Measurements from ENCODE around the gene MOB1A.
"Not testable (repeated sequence)": the region's sequence is repeated elsewhere in the genome, so short reads cannot be mapped to it uniquely, and the experiment has no call there.

Gene MOB1A

GRCh38 chr2:74123955-74124354 is 54.7 kb downstream of the MOB1A start:
- not testable (repeated sequence) for H3K4me3 ChIP-seq (ENCODE audit: extremely low read depth, insufficient read depth, low read length, poor library complexity, severe bottlenecking); H3K27ac ChIP-seq (ENCODE audit: low read depth, low read length, severe bottlenecking); H3K4me1 ChIP-seq (ENCODE audit: control insufficient read depth, insufficient read depth, low read length, poor library complexity, severe bottlenecking); H3K36me3 ChIP-seq (ENCODE audit: control insufficient read depth, insufficient read depth, low read length)
- 88 to 100% methylated on average over 4 to 9 of the region's 29 CpGs for WGBS, 2 experiments (ENCODE audit: insufficient coverage in 2 of 2)
- H3K9me3 ChIP-seq (ENCODE audit: control insufficient read depth, low read length) = peaks cover 21% of the 10 kb centered on the region

DNA sequence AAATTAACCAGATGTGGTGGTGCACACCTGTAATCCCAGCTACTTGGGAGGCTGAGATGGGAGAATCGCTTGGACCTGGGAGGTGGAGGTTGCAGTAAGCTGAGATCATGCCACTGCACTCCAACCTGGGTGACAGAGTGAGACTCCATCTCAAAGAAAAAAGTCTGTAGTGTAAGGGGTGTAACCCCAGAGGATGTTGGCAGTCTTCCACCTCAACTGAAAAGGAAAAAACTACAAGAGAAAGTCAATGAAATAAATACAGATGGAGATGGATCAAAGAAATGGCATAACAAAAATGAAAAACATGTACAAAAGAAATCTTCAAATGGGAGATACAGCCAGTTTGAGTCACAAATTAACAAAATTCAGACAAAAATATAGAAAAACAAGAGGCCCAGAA is 56.8 kb downstream of the MOB1A start:
- H3K27ac ChIP-seq (ENCODE audit: low read depth, low read length, severe bottlenecking); H3K4me1 ChIP-seq (ENCODE audit: control insufficient read depth, insufficient read depth, low read length, poor library complexity, severe bottlenecking); H3K36me3 ChIP-seq (ENCODE audit: control insufficient read depth, insufficient read depth, low read length); H3K4me3 ChIP-seq (ENCODE audit: extremely low read depth, insufficient read depth, low read length, poor library complexity, severe bottlenecking): not testable (repeated sequence)
- 80% methylated on average over 1 of the region's 1 CpG; no CpG with 5 or more reads in 1 of the 2 experiments for WGBS, 2 experiments (ENCODE audit: insufficient coverage in 2 of 2)
- peaks cover 21% of the 10 kb centered on the region for H3K9me3 ChIP-seq (ENCODE audit: control insufficient read depth, low read length)

GRCh38 chr2:74119912-74120825 is 58.5 kb downstream of the MOB1A start:
- peak overlapping the region; percentile 69 for H3K27ac ChIP-seq (ENCODE audit: low read depth, low read length, severe bottlenecking)
- 15 to 16% methylated on average over 45 to 53 of the region's 59 CpGs for WGBS, 2 experiments (ENCODE audit: insufficient coverage in 2 of 2)
- peaks cover 21% of the 10 kb centered on the region for H3K9me3 ChIP-seq (ENCODE audit: control insufficient read depth, low read length)
- peak overlapping the region; percentile 58 for H3K4me3 ChIP-seq (ENCODE audit: extremely low read depth, insufficient read depth, low read length, poor library complexity, severe bottlenecking)
- no peaks in the 10 kb centered on the region for H3K36me3 ChIP-seq (ENCODE audit: control insufficient read depth, insufficient read depth, low read length)
- H3K4me1 ChIP-seq (ENCODE audit: control insufficient read depth, insufficient read depth, low read length, poor library complexity, severe bottlenecking) = no peaks in the 10 kb centered on the region

GRCh38 chr2:74119339-74119738 is 59.3 kb downstream of the MOB1A start:
- H3K4me3 ChIP-seq (ENCODE audit: extremely low read depth, insufficient read depth, low read length, poor library complexity, severe bottlenecking) = no peak overlapping the region
- H3K27ac ChIP-seq (ENCODE audit: low read depth, low read length, severe bottlenecking) = no peak overlapping the region
- H3K9me3 ChIP-seq (ENCODE audit: control insufficient read depth, low read length) = peaks cover 21% of the 10 kb centered on the region
- no peaks in the 10 kb centered on the region for H3K4me1 ChIP-seq (ENCODE audit: control insufficient read depth, insufficient read depth, low read length, poor library complexity, severe bottlenecking)
- H3K36me3 ChIP-seq (ENCODE audit: control insufficient read depth, insufficient read depth, low read length) = no peaks in the 10 kb centered on the region

DNA sequence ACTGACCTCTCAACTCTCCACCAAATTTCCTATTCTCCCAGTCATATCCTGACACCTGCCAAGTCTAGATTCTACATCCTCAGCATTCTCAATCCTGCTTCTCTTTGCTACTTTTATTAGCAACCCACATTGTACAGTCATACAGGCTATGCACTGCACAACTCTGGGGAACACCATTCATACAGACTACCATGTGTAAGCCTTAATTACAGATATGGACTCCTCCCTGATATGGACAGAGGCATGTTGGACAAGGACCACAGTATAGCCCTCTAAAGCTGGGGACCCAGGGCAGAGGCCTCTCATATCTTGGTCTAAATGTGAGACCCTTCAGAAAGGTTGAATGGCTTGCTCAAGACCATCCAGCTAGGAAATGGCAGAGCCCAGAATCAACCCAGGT is 67.3 kb downstream of the MOB1A start:
- Histone ChIP-seq H3K36me3 (ENCODE audit: control insufficient read depth, insufficient read depth, low read length) (no peaks in the 10 kb centered on the region), H3K27ac (ENCODE audit: low read depth, low read length, severe bottlenecking) (no peak overlapping the region), H3K4me3 (ENCODE audit: extremely low read depth, insufficient read depth, low read length, poor library complexity, severe bottlenecking) (no peak overlapping the region), H3K4me1 (ENCODE audit: control insufficient read depth, insufficient read depth, low read length, poor library complexity, severe bottlenecking) (no peaks in the 10 kb centered on the region), H3K9me3 (ENCODE audit: control insufficient read depth, low read length) (no peaks in the 10 kb centered on the region)

- Histone ChIP-seq H3K4me3 (ENCODE audit: extremely low read depth, insufficient read depth, low read length, poor library complexity, severe bottlenecking) (no peak overlapping the region), H3K27ac (ENCODE audit: low read depth, low read length, severe bottlenecking) (no peak overlapping the region), H3K36me3 (ENCODE audit: control insufficient read depth, insufficient read depth, low read length) (no peaks in the 10 kb centered on the region), H3K4me1 (ENCODE audit: control insufficient read depth, insufficient read depth, low read length, poor library complexity, severe bottlenecking) (no peaks in the 10 kb centered on the region), H3K9me3 (ENCODE audit: control insufficient read depth, low read length) (no peaks in the 10 kb centered on the region)
- 73% methylated on average over 3 of the region's 3 CpGs for WGBS, 2 experiments (ENCODE audit: insufficient coverage in 2 of 2)
Observed at GRCh38 chr2:74110537-74110936, 68.1 kb downstream of the MOB1A start.

- H3K27ac ChIP-seq (ENCODE audit: low read depth, low read length, severe bottlenecking) = no peak overlapping the region
- H3K4me3 ChIP-seq (ENCODE audit: extremely low read depth, insufficient read depth, low read length, poor library complexity, severe bottlenecking) = no peak overlapping the region
- no peaks in the 10 kb centered on the region for H3K9me3 ChIP-seq (ENCODE audit: control insufficient read depth, low read length)
- peaks cover 6% of the 10 kb centered on the region for H3K36me3 ChIP-seq (ENCODE audit: control insufficient read depth, insufficient read depth, low read length)
- WGBS, 2 experiments (ENCODE audit: insufficient coverage in 2 of 2) = 91 to 95% methylated on average over 6 to 7 of the region's 8 CpGs
- H3K4me1 ChIP-seq (ENCODE audit: control insufficient read depth, insufficient read depth, low read length, poor library complexity, severe bottlenecking) = no peaks in the 10 kb centered on the region
Observed at GRCh38 chr2:74109551-74109950, 69.1 kb downstream of the MOB1A start.

DNA sequence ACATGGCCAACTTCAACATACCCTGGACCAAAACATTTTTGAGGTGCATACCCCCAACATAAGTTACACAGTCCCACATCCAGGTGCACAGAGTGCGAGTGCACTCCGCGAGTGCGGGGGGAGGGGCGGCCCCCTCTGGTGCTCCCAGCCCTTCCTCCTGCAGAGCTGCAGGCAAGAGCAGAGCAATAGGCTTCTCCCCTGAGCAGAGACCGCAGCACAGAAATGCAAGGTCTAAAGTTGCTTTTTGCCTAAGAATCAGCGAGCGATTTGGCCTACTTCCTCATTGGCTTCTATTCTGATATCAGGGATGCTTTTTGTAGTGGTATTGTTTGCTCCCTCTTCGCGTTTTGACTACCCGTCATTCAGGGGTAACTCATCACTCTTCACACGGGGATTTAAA is 71.6 kb downstream of the MOB1A start:
- no peaks in the 10 kb centered on the region for H3K4me1 ChIP-seq (ENCODE audit: control insufficient read depth, insufficient read depth, low read length, poor library complexity, severe bottlenecking)
- H3K4me3 ChIP-seq (ENCODE audit: extremely low read depth, insufficient read depth, low read length, poor library complexity, severe bottlenecking) = no peak overlapping the region
- 21 to 30% methylated on average over 8 of the region's 12 CpGs for WGBS, 2 experiments (ENCODE audit: insufficient coverage in 2 of 2)
- H3K36me3 ChIP-seq (ENCODE audit: control insufficient read depth, insufficient read depth, low read length) = peaks cover 27% of the 10 kb centered on the region
- no peak overlapping the region for H3K27ac ChIP-seq (ENCODE audit: low read depth, low read length, severe bottlenecking)
- no peaks in the 10 kb centered on the region for H3K9me3 ChIP-seq (ENCODE audit: control insufficient read depth, low read length)

GRCh38 chr2:74105413-74105812 is 73.3 kb downstream of the MOB1A start:
- Histone ChIP-seq H3K36me3 (ENCODE audit: control insufficient read depth, insufficient read depth, low read length) (peaks cover 42% of the 10 kb centered on the region), H3K27ac (ENCODE audit: low read depth, low read length, severe bottlenecking) (no peak overlapping the region), H3K9me3 (ENCODE audit: control insufficient read depth, low read length) (no peaks in the 10 kb centered on the region), H3K4me3 (ENCODE audit: extremely low read depth, insufficient read depth, low read length, poor library complexity, severe bottlenecking) (no peak overlapping the region), H3K4me1 (ENCODE audit: control insufficient read depth, insufficient read depth, low read length, poor library complexity, severe bottlenecking) (no peaks in the 10 kb centered on the region)
- WGBS, 2 experiments (ENCODE audit: insufficient coverage in 2 of 2) = 94 to 95% methylated on average over 6 to 7 of the region's 8 CpGs

DNA sequence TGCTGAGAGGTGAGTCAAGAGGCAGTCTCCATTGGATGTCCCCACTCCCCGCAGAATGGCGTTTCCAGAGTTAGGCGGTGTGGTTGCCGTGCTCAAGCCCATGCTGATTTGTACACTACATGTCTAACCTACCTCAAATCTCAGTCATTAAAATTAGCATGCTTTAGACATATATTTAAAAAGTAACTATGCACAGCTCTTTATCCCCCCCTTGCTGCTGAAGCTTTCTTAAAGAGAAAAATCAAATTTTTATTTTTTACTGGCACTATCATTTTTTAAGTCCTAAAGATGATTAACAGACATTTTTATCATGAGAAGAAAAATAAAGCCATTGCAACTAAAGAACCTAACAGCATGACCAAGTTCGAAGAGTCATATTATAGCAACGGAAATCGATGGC is 73.8 kb downstream of the MOB1A start:
- Histone ChIP-seq H3K4me3 (ENCODE audit: extremely low read depth, insufficient read depth, low read length, poor library complexity, severe bottlenecking) (no peak overlapping the region), H3K9me3 (ENCODE audit: control insufficient read depth, low read length) (no peaks in the 10 kb centered on the region), H3K36me3 (ENCODE audit: control insufficient read depth, insufficient read depth, low read length) (peaks cover 48% of the 10 kb centered on the region), H3K4me1 (ENCODE audit: control insufficient read depth, insufficient read depth, low read length, poor library complexity, severe bottlenecking) (no peaks in the 10 kb centered on the region), H3K27ac (ENCODE audit: low read depth, low read length, severe bottlenecking) (no peak overlapping the region)
- WGBS, 2 experiments (ENCODE audit: insufficient coverage in 2 of 2) = 96% methylated on average over 4 to 7 of the region's 7 CpGs

- Histone ChIP-seq H3K36me3 (ENCODE audit: control insufficient read depth, insufficient read depth, low read length) (peaks cover 59% of the 10 kb centered on the region), H3K4me3 (ENCODE audit: extremely low read depth, insufficient read depth, low read length, poor library complexity, severe bottlenecking) (no peak overlapping the region), H3K4me1 (ENCODE audit: control insufficient read depth, insufficient read depth, low read length, poor library complexity, severe bottlenecking) (no peaks in the 10 kb centered on the region), H3K27ac (ENCODE audit: low read depth, low read length, severe bottlenecking) (no peak overlapping the region), H3K9me3 (ENCODE audit: control insufficient read depth, low read length) (no peaks in the 10 kb centered on the region)
- WGBS, 2 experiments (ENCODE audit: insufficient coverage in 2 of 2) = 97 to 99% methylated on average over 5 to 6 of the region's 6 CpGs
Observed at GRCh38 chr2:74103763-74104162, 74.9 kb downstream of the MOB1A start.
